Activated naive CD4-positive, alpha-beta T cell (primary cell): ENCODE data around the gene SHANK1.

Source experiments
- DNase-seq, 4 experiments: peaks; one replicate each; lab custom pipeline; 2025; lab: John Stamatoyannopoulos, UW

The SHANK1 gene

DNA sequence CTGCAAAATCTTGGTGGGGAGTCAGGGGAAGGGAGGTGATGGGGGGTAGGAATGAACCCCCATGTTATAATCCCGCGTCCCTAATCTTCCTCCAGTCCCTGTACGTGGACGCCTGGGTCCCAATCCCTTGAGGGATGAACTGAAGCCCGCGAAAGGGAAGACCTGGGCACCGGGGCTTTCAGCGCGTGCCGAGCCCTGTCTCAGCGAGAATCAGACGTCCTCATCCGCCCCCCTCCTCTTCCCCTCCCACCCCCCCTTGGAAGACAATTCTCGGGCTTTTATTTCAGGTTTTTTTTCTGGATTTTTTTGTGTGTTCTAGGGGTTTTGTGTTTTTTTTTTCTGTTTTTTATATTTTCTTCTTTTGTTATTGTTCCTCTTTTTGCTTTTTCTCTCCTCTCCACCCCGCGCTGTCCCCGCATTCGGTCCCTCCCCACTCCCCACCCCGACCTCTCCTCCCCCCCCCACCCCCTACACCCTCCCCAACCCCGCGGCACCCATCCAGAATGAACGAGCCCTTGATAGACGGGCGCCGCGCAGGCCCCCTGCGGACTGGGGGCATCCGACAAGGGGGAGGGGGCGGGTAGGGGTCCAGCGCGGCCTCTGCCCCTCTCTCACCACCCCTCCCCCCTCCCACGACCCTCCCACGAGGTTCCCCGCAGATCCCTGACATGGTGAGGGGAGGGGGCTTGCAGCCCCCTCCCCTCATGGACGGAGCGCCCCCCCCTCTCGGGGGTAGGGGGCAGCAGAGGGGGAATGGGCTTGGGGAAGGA lies 60.1 kb downstream of the SHANK1 start:
- DNase-seq: no peak

DNA sequence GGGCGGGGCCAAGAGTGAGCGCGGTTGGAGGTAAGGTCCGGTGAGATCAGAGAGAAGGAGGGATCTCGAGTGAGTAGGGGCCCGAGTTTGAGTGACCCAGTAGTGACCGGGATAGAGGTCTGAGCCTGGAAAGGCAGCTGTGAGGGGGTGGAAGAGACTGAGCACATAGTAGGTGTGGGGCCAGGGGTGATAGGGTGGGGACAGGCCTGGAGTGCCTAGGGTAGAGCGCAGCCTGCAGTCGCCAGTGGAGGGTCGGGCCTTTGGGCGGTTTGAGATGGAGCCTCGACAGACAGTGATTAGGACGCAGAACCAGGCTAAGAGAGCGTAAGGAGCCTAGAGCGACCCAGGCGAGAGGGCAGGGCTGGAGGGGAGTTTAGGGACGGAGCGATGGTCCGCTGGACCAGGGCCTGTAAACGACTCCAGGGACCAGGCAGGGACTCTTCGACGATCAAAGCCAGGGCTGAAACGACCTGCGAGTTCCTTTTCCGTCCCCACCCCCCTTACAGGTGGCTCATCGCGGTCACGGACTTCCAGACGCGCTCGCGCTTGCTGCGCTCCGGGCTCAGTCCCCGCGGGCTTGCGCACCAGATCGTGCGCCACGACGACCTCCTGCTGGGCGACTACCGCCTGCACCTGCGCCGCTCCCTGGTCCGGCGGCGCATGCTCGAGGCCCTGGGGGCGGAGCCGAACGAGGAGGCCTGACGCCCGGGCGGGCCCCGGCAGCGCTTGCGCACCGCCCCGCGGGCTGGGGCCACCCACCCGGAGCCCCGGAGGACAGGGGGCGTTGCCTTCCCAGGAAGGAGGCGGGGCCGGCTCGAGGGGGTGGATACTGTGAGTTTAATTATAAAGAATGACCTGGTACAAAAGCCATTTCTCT lies 60.9 kb downstream of the SHANK1 start:
- DNase-seq: peak in 1 of 4 experiments; percentile 35

DNA sequence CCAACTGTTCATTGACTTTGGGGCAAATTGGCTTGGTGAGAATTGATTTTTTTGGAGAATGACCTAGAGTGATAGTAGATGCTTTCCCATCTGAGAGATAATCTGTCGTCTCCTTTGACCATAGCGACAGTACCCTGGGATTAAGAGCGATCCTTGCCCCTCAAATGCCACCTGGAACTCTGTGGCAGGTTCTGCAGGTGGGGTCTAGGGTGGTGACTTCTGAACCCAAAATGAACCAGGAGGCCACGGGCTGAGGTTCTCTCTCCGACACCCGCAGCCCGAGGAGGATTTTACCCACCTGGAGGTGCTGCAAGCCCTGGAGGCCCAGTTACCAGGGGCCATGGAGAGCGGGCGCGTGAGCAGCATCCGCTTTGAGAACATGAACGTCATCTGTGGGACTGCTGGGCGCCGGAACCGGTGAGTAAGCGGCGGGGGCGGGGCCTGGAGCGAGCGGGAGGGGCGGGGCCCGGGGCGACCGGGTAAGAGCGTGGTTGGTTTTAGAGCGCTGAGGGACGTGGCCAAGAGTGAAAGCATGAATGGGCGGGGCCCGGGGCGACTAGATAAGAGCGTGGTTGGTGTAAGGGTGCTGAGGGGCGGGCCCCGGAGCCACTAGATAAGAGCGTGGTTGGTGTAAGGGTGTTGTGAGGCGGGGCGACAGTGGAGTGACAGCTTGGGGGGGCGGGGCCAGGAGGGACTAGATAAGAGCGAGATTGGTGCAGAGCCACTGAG lies 61.7 kb downstream of the SHANK1 start:
- DNase-seq: peak; percentile 28 to 69 (median 56)

DNA sequence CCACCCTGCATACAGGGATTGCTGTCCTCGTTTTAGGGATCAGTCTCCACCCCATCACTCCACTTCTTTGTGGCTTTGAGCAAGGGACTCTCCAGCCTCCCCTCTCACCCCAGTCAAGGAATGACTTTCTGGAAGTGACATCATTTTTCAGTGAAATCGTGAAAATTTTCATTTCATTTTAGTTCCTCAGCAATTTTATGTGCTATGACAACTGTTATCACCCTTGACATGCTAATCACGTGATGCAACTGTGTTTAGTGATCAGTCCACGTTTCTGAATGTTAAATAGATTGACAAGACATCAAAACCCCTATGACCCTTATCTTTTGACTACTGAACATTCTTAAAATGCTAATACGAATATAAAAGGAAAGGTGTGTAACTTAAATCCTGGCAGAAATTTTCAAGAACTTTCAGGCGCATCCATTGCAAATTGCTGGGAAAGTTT lies 62.4 kb downstream of the SHANK1 start:
- no peak for DNase-seq

DNA sequence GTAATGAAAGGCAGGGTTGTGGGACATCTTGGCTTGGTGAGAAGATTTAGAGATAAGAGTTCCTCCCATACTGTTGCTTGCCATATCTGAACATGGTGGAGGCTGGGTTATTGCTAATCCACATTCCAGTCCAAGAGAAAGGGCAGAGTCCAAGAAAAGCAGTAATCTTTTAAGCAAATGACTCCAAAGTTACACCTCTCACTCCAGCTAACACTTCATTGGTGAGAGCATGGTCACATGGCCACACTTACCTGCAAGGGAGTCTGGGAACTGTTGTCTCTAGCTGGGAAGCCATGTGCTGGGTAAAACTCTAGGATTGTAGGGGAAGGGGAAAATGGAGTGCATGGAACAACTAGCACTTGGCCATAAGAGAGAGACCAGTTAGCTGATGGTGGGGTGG lies 64.7 kb downstream of the SHANK1 start:
- DNase-seq: no peak

DNA sequence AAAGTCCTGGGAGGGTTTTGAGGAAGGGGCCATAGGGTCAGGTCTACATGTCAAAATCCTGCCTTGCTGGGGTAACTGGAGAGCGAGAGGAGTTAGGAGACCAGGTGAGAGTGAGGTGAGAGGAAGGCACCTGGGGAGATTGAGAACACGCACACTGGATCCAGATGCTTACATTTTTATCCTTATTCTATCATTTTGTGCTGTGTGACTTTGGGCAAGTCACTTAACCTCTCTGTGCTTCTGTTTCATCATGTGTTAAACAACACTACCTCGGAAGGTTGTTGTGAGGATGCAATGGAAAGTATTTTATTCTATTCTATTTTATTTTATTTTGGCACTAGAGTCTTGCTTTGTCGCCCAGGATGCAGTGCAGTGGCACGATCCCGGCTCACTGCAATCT lies 66.9 kb downstream of the SHANK1 start:
- no peak for DNase-seq

- no peak for DNase-seq
These were observed 68.4 kb downstream of the SHANK1 start for GRCh38 chr19:50651174-50651573.

GRCh38 chr19:50649433-50650391 lies 69.9 kb downstream of the SHANK1 start, which contains the start of gene C19orf81:
C19orf81 (plus strand) TSS chr19:50649445; CDS start chr19:50649445, 0 bp downstream.
- DNase-seq: no peak

GRCh38 chr19:50648659-50649058 lies 70.9 kb downstream of the SHANK1 start:
- DNase-seq: no peak

- DNase-seq: no peak
These were observed 71.6 kb downstream of the SHANK1 start for GRCh38 chr19:50647879-50648615.

GRCh38 chr19:50646074-50646807 lies 73.4 kb downstream of the SHANK1 start:
- DNase-seq: no peak

GRCh38 chr19:50645107-50645506 lies 74.5 kb downstream of the SHANK1 start:
- DNase-seq: no peak

DNA sequence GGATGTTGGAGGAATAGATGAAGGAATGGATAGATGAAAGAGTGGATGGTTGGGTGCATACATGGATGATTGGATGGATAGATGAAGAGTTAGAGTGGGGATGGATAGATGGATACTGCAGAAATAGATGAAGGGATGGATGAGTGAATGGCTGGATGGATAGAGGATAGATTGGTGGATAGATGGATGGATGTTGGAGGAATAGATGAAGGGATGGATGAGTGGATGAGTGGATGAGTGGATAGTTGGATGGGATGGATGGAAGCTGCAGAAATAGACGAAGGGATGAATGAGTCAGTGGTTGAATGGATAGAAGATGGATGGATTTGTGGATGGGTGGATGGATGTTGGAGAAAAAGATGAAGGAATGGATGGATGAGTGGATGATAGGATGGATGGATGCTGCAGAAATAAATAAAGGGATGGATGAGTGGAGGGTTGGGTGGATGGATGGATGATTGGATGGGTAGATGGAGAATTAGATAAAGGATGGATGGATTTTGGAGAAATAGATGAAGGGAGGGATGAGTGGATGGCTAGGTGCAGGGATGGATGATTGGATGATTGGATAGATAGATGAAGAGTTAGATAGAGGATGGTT lies 75.2 kb downstream of the SHANK1 start:
- no peak for DNase-seq

DNA sequence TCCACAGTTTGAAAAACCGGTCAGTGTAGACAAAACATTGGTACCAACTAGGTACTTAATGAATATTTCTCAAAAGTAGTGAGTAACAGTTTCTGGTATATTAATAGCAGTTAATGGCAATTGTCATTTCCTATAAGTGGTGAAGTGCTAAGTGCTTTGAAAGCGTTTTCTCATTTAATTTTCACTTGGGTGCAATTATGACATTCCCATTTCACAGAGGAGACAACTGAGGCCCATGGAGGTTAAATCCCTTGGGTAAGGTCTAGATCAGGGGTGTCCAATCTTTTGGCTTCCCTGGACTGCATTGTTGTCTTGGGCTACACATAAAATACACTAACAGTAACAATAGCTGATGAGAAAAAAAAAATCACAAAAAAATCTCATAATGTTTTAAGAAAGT lies 79.2 kb downstream of the SHANK1 start:
- DNase-seq: no peak

- peak in 2 of 4 experiments; percentile 4 to 15 for DNase-seq
These were observed 80.2 kb downstream of the SHANK1 start, which contains the start of gene SYT3 for GRCh38 chr19:50639121-50640112. SYT3 (minus strand) TSS chr19:50639881; CDS start chr19:50637411, 2,470 bp downstream.

GRCh38 chr19:50638600-50638999 lies 81.0 kb downstream of the SHANK1 start:
- DNase-seq: no peak

DNA sequence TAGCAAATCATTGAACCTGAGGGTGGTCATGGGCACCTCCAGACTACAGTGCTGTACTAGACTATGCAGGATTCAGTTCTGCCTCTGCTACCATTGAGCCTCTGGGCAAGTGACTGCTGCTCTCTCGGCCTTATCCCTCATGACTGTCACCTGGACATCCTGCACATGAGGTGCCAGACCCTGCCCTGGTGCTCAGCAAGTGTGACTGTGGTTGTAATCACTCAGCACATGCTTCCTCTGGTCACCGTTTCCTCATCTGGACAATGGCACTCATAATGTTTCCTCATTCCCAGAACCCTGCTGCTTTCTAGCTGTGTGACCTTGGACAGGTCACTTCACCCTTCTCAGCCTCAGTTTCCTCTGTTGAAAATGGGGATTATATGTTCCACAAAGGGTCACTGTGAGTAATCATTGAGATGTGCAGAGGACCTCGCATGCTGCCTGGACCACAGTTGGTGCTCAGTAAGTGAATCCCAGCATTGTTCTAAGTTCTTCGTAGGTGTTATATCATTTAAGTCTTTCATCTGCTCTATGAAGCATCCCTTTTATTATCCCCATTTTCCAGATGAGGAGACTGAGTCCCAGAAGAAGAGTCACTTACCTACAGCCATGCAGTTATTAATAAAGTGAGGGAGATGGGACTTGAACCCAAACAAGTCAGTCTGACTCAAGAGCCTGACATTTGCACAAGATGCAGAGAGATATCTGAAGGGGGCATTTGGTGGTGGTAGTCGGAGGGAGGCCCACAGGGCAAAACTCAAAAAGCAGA lies 83.1 kb downstream of the SHANK1 start:
- DNase-seq: no peak
